DOHH2 (cell line): ENCODE data around the gene USP34.

Experiments used
- CTCF ChIP-seq: fragments of 200-600 bp; sonication (generic); IDR thresholded peaks from one replicate; pipeline ENCODE4 v1.5.1; 2014; ENCODE audit warnings: antibody characterized with exemption, mild to moderate bottlenecking, low read depth, low read length; ENCODE audit not compliant: poor library complexity, severe bottlenecking
- EZH2phosphoT487 ChIP-seq: fragments of 200-600 bp; sonication (generic); IDR thresholded peaks from 2 replicates; pipeline ENCODE4 v1.6.1; 2017; ENCODE audit warnings: borderline replicate concordance, mild to moderate bottlenecking, antibody characterized with exemption, low read length, moderate library complexity, mixed read lengths

DNA sequence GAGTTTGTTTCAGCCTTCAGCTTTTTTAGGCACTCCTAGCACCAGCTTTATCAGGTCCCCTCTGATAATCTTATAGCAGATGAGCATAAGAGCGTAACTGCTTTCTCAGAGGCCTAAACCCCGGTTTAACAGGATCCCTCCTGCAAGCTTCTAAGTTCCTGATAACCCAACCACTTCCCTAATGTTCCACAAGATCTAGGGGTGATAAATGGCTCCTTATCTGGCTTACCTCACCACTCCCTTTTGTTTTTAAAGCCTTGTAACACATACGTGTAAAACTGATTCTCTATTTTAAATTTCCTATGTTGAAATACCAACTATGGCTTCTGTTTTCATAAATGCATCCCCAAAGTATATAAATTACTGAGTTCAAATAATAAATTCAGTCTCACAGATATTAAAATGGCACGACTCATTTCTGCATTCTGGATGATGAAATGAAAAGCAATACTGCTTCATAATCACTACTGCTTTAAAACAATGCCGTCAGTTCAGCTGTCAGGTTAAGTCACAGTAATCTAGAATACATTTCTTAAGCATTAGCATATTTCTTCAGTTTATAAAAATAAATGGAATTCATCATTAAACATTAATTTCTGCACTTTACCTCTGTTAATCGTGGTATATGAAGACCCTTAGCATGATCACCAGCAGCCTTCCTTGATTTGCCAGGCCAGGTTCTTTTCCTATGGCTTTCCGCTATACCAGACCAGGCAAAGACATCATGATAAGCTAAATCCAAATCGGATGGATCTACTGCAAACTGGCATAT lies 182.6 kb downstream of the USP34 start:
- TF ChIP-seq EZH2phosphoT487 (no peak), CTCF (no peak)
